HCT116 (cell line): Measurements from ENCODE around the gene ACACA.

Experiments used
- CTCF ChIP-seq, 3 experiments: fragments of 200-600 bp in 1 of 3; sonication (generic) in 1 of 3; IDR thresholded peaks in 2 of 3; conservative IDR thresholded peaks in 1 of 3; 2 replicates each; pipeline ENCODE4 v1.5.1; 2012 to 2017; ENCODE audit warnings: low read depth in 2 of 3, low read length in 2 of 3, antibody characterized with exemption in 1 of 3, borderline replicate concordance in 1 of 3, control low read depth in 1 of 3, mild to moderate bottlenecking in 1 of 3, mixed read lengths in 1 of 3, mixed run types in 1 of 3, moderate library complexity in 1 of 3; ENCODE audit not compliant: insufficient read depth in 1 of 3
- EZH2 ChIP-seq: fragments of 200-600 bp; sonication (generic); IDR thresholded peaks from 2 replicates; pipeline ENCODE4 v1.6.1; 2017; ENCODE audit warnings: antibody characterized with exemption, mixed run types
- POLR2A ChIP-seq: IDR thresholded peaks from 2 replicates; pipeline ENCODE4 v1.7.0; 2011; ENCODE audit warnings: borderline replicate concordance; ENCODE audit not compliant: insufficient read depth, insufficient read length; ENCODE audit errors: extremely low read depth
- SP1 ChIP-seq: IDR thresholded peaks from 2 replicates; pipeline ENCODE4 v1.6.1; 2012; ENCODE audit warnings: low read depth

- TF ChIP-seq EZH2 (no peak), POLR2A (no peak), CTCF (IDR thresholded peaks at IDR 0.05 in 2 of 3, conservative IDR thresholded peaks at IDR 0.05 in 1 of 3; ENCODE audit: borderline replicate concordance in 1 of 3, insufficient read depth in 1 of 3, low read depth in 2 of 3, low read length in 2 of 3) (no peak), SP1 (no peak)
Observed at GRCh38 chr17:37066322-37067255, 340.0 kb downstream of the ACACA start.
